Inflammatory macrophage (primary cell): ENCODE results near the gene DHX8.
"Not testable (repeated sequence)": the region's sequence is repeated elsewhere in the genome, so short reads cannot be mapped to it uniquely, and the experiment has no call there.

Experiments
- DNase-seq, 2 donors: peaks; one replicate each; pipeline ENCODE4 v3.0.0-alpha.2; 2020 to 2022
- total RNA-seq, 18 experiments: gene quantifications; one replicate each; lab custom pipeline; 2026; ENCODE audit warnings: mixed read lengths in 6 of 18, inconsistent platforms in 2 of 18; lab: John Stamatoyannopoulos, UW

The DHX8 gene
- total RNA-seq, result 49.5 to 111 (median 89.8) reads per million in 18 experiments

GRCh38 chr17:43483674-43484551 is at the start of gene DHX8:
Gene DHX8 (plus strand): TSS chr17:43483975. CDS start chr17:43484038, 63 bp downstream.
- DNase-seq, result peak; percentile 98 to 99

DNA sequence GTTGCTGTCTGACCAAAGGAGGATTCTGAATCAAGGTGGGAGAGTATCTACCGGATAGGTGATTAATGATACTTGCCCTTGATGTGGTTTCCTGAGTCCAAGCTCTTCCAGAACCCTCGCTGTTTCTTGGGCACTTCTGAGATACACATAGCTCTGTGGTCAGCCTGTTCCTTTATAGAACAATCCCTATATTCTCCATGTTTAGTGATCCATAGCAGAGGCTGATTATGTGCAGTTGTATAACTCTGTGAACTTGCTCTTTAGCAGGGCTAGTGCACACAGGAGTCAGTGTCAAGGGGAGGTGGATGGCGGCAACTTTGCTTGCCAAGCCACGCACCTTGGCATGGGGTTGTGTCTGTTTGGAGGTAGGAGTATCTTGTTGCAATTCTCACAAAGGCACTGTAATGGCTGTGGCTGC is 48.9 kb upstream of the DHX8 start:
- no peak for DNase-seq

GRCh38 chr17:43437756-43438155 is 46.0 kb upstream of the DHX8 start:
- no peak for DNase-seq

- no peak for DNase-seq
Observed at GRCh38 chr17:43438626-43439025, 45.1 kb upstream of the DHX8 start.

DNA sequence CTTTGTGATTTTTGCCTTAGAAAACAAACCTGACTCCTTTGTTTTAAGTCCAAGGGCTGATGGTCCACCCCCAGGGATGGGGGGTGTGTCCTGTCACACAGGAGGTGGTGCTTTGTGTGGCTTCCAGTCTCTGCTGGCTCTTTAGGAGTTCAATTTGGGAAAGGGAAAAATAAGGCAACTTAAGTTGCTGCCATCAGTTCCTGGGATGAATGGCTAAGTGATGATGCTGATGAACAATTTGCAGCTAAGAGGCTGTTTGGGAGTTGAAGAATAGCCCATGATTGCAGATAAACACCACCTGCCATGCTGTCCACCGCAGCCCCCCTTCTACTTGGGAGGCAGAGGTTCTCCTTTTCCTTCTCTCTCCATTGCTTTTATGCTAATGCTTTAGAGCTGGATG is 44.7 kb upstream of the DHX8 start:
- DNase-seq, result no peak

DNA sequence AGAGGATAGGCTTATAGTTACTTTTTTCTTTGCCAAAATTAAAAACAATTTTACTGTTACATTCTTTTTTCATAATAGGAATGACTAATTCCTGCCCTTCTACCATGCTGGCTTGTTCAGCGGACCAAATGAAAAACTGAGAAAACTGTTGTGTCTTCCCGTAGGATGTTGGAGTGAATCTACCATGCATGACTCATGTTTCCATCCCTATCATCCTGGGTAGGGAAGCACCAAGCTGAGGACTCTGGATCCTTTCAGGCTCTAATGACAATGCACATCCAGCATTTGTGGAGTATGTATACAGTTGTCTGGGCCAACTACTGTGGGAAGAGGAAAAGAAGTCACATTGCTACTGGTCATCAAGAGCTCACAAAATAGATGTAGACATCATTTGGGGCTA is 41.1 kb upstream of the DHX8 start:
- no peak for DNase-seq

DNA sequence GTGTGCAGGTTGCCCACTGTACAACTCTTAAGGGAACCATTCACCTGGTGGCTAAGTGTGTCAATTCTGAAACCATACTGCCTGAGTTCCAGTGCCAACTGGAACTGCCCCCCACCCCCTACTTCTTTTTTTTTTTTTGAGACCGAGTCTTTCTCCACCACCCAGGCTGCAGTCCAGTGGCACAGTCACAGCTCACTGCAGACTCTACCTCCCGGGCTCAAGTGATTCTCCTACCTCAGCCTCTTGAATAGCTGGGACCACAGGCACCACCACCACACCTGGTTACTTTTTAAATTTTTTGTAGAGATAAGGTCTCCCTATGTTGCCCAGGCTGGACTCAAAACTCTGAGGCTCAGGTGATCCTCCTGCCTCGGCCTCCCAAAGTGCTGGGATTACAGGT is 40.4 kb upstream of the DHX8 start:
- DNase-seq, result no peak

GRCh38 chr17:43444223-43445008 is 39.4 kb upstream of the DHX8 start:
- DNase-seq, result no peak

DNA sequence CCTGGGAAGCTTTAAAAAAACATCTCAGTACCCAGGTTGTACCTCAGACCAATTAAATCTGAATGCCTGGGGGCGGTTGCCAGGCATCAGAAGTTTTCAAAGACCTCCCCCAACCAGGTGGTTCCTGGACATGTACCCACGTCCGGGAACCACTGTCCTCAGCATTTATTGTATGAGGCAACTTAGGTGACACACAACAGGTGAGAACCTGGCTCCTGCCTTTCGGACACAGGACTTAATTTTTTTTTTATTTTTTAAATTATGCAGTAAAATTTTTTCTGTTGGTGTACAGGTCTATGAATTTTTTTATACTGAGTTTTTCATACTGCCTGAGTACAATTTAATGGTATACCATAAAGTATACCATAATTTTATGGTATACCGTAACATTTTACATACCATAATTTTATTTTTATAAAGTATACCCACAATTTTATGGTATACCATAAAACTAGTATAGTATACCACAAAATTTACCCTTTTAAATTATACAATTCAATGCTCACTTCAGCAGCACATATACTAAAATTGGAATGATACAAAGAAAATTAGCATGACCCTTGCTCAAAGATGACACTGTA is 38.7 kb upstream of the DHX8 start:
- no peak for DNase-seq

DNA sequence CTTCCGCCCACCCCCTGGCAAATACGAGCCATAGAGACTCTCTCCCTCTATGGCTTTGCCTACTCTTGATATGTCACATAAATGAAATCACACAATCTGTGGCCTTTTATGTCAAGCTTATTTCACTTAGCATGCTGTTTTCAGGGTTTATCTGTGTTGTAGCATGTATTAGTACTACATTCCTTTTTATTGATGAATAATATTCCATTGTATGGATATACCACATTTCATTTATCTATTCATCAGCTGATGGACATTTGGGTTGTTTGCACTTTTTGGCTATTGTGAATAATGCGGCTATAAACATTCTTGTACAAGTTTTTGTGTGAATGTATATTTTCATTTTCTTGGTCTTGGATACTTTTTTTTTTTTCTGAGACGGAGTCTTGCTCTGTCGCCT is 37.0 kb upstream of the DHX8 start:
- no peak for DNase-seq

- DNase-seq, result no peak
Observed at GRCh38 chr17:43448720-43449469, 34.9 kb upstream of the DHX8 start.

DNA sequence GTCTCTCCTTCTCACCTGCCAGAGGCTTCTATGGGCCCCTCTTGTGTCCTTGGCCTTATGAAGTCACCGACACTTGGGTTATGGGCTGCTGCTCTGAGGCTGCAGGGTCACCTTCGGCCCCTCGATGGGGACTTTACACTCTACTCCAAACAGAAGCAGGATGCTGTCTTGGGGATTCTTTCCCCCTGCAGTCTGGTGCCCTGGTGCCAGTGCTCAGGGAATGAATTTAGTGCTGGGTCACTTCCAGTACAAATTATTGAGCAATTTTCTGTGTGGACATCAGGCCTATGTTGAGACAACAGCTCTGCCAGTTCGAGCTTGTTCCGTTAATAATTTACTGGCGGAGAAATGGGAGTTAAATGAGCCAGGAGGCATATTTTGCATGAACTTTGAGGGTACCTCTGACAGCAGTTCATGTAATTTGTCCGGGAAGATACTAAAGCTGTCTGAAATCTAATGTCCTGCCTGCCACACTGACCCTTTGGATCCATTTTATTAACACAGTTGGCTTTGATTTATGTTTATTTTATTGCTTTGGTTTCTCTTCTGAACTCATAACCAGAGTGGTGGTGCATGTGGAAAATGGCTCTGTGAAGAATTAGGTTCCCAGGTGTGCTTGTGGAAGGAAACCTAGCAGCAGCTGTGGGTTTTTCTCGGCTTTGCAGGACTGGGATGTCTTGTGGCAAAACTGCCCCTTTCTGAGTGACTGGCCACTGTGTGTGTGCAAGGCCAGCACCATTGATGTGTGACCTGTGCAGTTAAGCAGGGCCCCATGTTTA is 34.1 kb upstream of the DHX8 start:
- DNase-seq, result no peak

DNA sequence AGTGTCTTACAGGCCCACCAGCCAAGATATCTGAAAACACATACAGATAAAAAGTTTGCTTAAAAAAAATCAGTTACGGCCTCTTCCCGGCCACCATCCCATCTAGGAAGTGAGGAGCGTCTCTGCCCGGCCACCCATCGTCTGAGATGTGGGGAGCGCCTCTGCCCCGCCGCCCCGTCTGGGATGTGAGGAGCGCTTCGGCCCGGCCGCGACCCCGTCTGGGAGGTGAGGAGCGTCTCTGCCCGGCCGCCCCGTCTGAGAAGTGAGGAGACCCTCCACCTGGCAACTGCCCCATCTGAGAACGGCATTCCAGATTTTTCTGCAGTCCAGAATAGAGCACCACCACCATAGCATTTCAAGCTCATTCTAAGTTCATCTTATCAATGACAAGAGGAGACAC is 33.0 kb upstream of the DHX8 start:
- DNase-seq, result not testable (repeated sequence)

- not testable (repeated sequence) for DNase-seq
Observed at GRCh38 chr17:43451741-43452140, 32.0 kb upstream of the DHX8 start.

GRCh38 chr17:43453331-43453812 is 30.4 kb upstream of the DHX8 start:
- DNase-seq, result no peak

GRCh38 chr17:43454868-43455267 is 28.9 kb upstream of the DHX8 start:
- DNase-seq, result no peak

- DNase-seq, result no peak
Observed at GRCh38 chr17:43456029-43456428, 27.7 kb upstream of the DHX8 start.

- DNase-seq, result peak; percentile 92 to 97
Observed at GRCh38 chr17:43456661-43457361, 27.0 kb upstream of the DHX8 start.

DNA sequence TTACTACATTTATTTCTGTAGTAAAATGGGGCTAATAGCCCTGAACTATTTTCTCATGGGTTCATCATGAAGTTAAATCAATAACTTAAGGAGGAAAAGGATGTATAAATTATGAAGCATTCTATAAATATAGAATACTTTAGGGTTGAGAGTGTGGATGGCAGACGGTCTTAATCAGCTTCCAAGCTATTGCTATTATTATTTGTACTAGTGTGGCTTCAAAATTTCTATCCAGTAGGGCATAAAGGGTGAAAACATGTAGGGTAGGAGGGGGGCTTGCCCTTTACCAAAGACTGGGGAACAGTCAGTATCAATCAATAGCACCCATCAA is 26.4 kb upstream of the DHX8 start:
- no peak for DNase-seq

GRCh38 chr17:43459878-43460277 is 23.9 kb upstream of the DHX8 start:
- DNase-seq, result not testable (repeated sequence)

- DNase-seq, result no peak
Observed at GRCh38 chr17:43461185-43461584, 22.6 kb upstream of the DHX8 start.
